OCI-LY3 (cell line): ENCODE measurements around the gene KRTAP5-1.

Source experiments
- H2AFZ ChIP-seq: fragments of 200-600, 300-600 bp; shearing (Covaris generic); 2 replicates; pipeline ENCODE4 v1.6.0; 2014; ENCODE audit warnings: antibody characterized with exemption, low read depth, low read length
- H3K27ac ChIP-seq: fragments of 200-600, 300-600 bp; sonication (generic); 2 replicates; pipeline ENCODE4 v1.5.1; 2014; ENCODE audit warnings: mild to moderate bottlenecking, low read length, moderate library complexity, mixed read lengths
- H3K27me3 ChIP-seq: fragments of 200-600, 300-600 bp; sonication (generic); 2 replicates; pipeline ENCODE4 v1.6.1; 2014; ENCODE audit warnings: low read depth, low read length, mixed read lengths
- H3K36me3 ChIP-seq: fragments of 200-600, 300-600 bp; sonication (generic); replicated peaks from 2 replicates; pipeline ENCODE3; 2014; ENCODE audit warnings: low read depth, low read length, mixed read lengths
- H3K4me1 ChIP-seq: fragments of 300-600, 200-600 bp; sonication (generic); 2 replicates; pipeline ENCODE4 v1.6.1; 2014; ENCODE audit warnings: low read length, mixed read lengths
- H3K4me2 ChIP-seq: fragments of 200-600, 300-600 bp; sonication (generic); 2 replicates; pipeline ENCODE4 v1.6.1; 2014; ENCODE audit warnings: low read length, mixed read lengths
- H3K4me3 ChIP-seq: fragments of 300-600, 200-600 bp; sonication (generic); 2 replicates; pipeline ENCODE4 v1.5.1; 2014; ENCODE audit warnings: antibody characterized with exemption, mild to moderate bottlenecking, low read length, moderate library complexity
- H3K79me2 ChIP-seq: fragments of 300-600, 200-600 bp; shearing (Covaris generic); 2 replicates; pipeline ENCODE4 v1.6.1; 2014; ENCODE audit warnings: mild to moderate bottlenecking, low read length, mixed read lengths
- H3K9ac ChIP-seq: fragments of 300-600, 200-600 bp; shearing (Covaris generic); 2 replicates; pipeline ENCODE4 v1.6.0; 2014; ENCODE audit warnings: mild to moderate bottlenecking, low read length, moderate library complexity
- H3K9me3 ChIP-seq: fragments of 200-600, 300-600 bp; shearing (Covaris generic); 2 replicates; pipeline ENCODE4 v1.6.1; 2014; ENCODE audit warnings: low read length, mixed read lengths; ENCODE audit not compliant: insufficient read depth
- H4K20me1 ChIP-seq: fragments of 200-600, 300-600 bp; sonication (generic); 2 replicates; pipeline ENCODE4 v1.6.1; 2016; ENCODE audit warnings: low read length, mixed read lengths; ENCODE audit not compliant: insufficient read depth
- CTCF ChIP-seq: fragments of 200-600, 300-600 bp; sonication (generic); IDR thresholded peaks from 2 replicates; pipeline ENCODE4 v1.5.1; 2014; ENCODE audit warnings: antibody characterized with exemption, low read length, low read depth
- EZH2phosphoT487 ChIP-seq: fragments of 200-600 bp; shearing (Covaris generic); IDR thresholded peaks from 2 replicates; pipeline ENCODE4 v1.6.1; 2018; ENCODE audit warnings: antibody characterized with exemption, mixed run types, low read depth

Gene KRTAP5-1

GRCh38 chr11:1574238-1574932 is 10.7 kb downstream of the KRTAP5-1 start:
- Histone ChIP-seq H3K4me3 (peak overlapping the region; percentile 93), H3K27me3 (peaks cover 22% of the 10 kb centered on the region), H3K9ac (peak overlapping the region; percentile 83; the same call in 1 of the 2 replicates), H3K27ac (no peak overlapping the region), H3K36me3 (no peaks in the 10 kb centered on the region), H4K20me1 (peaks cover 13% of the 10 kb centered on the region), H2AFZ (no peak overlapping the region), H3K9me3 (no peaks in the 10 kb centered on the region; the same call in 1 of the 2 replicates), H3K4me1 (peaks cover 13% of the 10 kb centered on the region), H3K79me2 (0 out of 2 replicates have a peak, but pooled peaks cover 5% of the 10 kb centered on the region), H3K4me2 (peak overlapping the region; percentile 98)
- TF ChIP-seq CTCF (peak; percentile 61), EZH2phosphoT487 (no peak)

- H3K27ac ChIP-seq = no peak overlapping the region
- H3K9me3 ChIP-seq = no peaks in the 10 kb centered on the region; the same call in 1 of the 2 replicates
- H3K36me3 ChIP-seq = no peaks in the 10 kb centered on the region
- peaks cover 15% of the 10 kb centered on the region for H4K20me1 ChIP-seq
- peak overlapping the region; percentile 83; the same call in 1 of the 2 replicates for H3K9ac ChIP-seq
- H3K79me2 ChIP-seq = 0 out of 2 replicates have a peak, but pooled peaks cover 5% of the 10 kb centered on the region
- H3K4me1 ChIP-seq = peaks cover 13% of the 10 kb centered on the region
- H2AFZ ChIP-seq = no peak overlapping the region
- peaks cover 22% of the 10 kb centered on the region for H3K27me3 ChIP-seq
- H3K4me3 ChIP-seq = peak overlapping the region; percentile 93
- H3K4me2 ChIP-seq = peak overlapping the region; percentile 98
- no peak for TF ChIP-seq CTCF
- no peak for TF ChIP-seq EZH2phosphoT487
These were observed 11.2 kb downstream of the KRTAP5-1 start for GRCh38 chr11:1573903-1574237.

DNA sequence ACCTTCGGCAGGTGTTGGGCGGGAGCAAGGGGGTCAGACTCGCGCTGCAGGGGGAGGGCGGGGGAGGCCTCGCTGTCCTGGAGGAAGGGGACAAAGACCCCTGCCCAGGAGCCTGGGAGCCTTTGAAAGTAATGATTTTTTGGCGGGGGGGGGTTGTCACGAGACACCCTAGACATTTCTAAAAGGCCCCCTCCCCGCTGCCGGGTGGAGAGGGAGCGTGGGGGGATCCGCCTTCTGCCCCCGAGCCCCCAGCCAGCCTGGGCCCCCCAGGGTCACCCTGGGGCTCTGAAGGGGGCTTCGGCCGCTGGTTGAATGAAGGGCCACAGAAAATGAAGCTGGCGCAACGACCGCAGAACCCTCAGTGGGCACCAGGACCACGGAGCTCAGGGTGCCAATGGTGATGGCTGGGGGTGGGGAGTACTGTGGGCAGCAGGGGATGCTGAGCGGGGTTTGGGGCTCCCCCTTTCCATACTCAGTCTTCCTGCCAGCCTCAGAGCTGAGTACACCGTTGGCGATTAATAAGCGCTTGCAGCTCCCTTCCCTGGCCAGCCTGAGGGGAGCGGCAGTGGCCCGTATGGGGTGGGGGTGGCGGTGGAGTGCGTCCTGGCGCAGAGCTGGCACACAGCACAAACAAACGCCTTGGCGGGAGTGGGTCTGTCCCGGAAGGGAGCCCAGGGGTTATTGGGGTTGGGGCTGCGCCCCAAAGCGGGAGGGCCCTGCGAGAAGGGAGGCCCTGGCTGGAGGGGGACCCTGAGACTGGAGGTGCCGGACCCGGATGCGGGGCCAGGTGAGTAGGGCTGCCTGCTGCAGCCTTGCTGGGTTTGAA is 11.8 kb downstream of the KRTAP5-1 start:
- TF ChIP-seq EZH2phosphoT487 (no peak), CTCF (no peak)
- H3K9ac ChIP-seq = peak overlapping the region; percentile 83
- peak overlapping the region; percentile 93 for H3K4me3 ChIP-seq
- 0 out of 2 replicates have a peak, but pooled peaks cover 5% of the 10 kb centered on the region for H3K79me2 ChIP-seq
- peaks cover 13% of the 10 kb centered on the region for H3K4me1 ChIP-seq
- no peaks in the 10 kb centered on the region for H3K36me3 ChIP-seq
- peak overlapping the region; percentile 98 for H3K4me2 ChIP-seq
- no peak overlapping the region for H3K27ac ChIP-seq
- peaks cover 17% of the 10 kb centered on the region for H3K27me3 ChIP-seq
- peak overlapping the region; percentile 56; the same call in 1 of the 2 replicates for H2AFZ ChIP-seq
- H3K9me3 ChIP-seq = no peaks in the 10 kb centered on the region
- H4K20me1 ChIP-seq = peaks cover 21% of the 10 kb centered on the region
